GM18870 (cell line): Measurements from ENCODE around the gene AKAP7.

ENCODE experiments used
- ATAC-seq: cut with Tn5 transposase; IDR thresholded peaks from one replicate; pipeline ENCODE4 v1.9.1; 2021; ENCODE audit warnings: moderate library complexity; ENCODE audit not compliant: unreplicated experiment

AKAP7 gene

GRCh38 chr6:131132360-131132759 lies 2.9 kb upstream of the AKAP7 start:
- no peak for ATAC-seq

- ATAC-seq, result no peak
Observed at GRCh38 chr6:131134220-131134979, 867 bp upstream of the AKAP7 start.

DNA sequence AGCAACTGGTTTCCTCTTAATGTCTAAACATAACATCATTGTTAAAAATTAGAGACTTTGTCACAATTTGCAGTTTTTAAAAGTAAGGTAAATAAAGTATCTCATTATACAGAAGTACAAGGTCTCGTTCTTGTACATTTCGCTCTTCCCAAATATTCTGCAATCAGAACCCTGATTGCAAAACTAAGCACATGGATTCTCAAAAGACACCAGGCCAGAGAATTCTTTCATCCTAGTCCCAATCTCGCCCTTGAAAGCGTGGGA lies 355 bp upstream of the AKAP7 start:
- no peak for ATAC-seq

DNA sequence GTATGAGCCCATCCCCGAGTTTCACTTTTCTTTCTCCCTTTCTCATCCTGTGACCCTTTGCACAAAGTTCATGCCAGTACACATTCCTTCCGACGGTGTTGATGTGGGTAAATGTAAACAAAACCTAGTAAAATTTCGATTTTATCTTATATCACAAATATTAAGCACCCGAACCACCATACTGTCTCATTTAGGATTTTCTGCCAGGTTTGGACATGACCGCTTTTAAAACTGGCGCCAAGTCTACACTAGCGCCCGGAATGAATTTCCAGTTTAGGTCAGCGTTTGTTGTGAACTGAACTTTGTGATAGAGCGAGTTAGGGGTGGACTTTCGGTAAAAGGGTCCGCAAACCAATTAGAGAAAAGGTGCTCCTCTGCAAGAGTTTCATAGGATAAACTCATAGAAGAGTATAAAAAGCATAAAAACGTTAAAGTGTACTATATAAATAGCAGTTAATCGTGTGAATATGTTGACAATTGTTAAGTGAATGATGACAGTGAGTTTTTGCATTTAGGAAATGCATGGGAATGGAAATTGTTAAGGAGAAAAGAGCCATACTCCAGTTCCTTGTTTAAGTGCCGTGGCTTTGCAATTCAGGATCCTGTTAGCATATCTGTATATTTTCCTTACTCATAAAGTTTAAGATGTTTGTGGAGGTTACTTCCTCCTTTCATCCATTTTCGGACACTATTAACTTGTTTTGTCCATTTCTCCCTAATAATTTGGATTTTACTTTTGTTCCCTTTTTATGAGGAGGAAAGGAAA lies 937 bp downstream of the AKAP7 start:
- no peak for ATAC-seq

GRCh38 chr6:131139599-131139998 lies 4.3 kb downstream of the AKAP7 start:
- ATAC-seq, result no peak

- no peak for ATAC-seq
Observed at GRCh38 chr6:131143319-131143718, 8.1 kb downstream of the AKAP7 start.

DNA sequence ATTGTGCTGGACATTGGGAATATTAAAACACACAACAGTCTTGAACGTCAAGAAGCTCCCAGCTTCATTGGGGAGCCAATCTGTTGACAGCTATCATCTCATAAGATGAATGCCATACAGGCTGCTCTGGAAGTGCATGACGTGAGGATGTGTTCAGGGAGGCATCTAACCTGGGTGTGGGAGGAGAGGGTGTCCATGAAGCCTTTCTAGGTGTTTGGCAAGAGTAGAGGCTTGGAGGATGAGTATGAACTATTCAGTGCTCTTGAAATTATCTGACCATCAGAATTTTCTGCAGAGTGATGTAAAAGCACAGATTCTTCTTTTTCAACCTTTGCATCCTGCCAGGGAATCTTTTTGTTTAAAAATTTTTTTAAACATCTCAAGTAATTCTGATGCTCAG lies 11.6 kb downstream of the AKAP7 start:
- ATAC-seq, result no peak

DNA sequence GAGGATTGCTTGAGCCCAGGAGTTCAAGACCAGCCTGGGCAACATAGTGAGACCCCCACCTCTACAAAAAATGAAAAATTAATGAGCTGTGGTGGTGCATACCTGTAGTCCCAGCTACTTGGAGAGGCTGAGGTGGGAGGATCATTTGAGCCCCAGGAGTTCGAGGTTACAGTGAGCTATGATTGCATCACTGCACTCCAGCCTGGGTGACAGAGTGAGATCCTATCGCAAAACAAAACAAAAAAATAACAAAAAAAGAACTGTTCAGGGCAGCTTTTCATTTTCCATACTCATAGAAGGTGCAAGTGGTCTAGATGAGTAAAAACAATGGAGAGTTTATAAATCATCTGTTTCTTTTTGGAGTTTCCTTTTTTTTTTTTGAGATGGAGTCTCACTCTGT lies 21.1 kb downstream of the AKAP7 start:
- ATAC-seq, result no peak

DNA sequence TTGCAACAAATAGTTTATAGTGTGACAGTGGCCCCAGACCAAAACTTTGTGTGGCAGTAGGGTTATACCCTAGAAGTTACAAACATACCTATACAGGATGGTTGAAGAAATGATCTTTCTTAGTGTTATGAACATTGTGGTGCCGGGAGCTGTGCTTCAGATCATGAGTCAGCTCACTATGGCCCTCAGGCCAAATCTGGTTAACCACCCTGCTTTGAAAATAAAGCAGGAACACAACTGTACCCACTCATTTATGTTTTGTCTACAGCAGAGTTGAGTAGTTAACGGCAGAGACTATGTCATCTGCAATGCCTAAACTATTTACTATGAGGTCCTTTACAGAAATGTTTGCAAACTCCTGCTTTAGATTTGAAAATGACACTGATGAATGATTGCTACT lies 24.3 kb downstream of the AKAP7 start:
- no peak for ATAC-seq

- no peak for ATAC-seq
Observed at GRCh38 chr6:131160254-131160758, 25.0 kb downstream of the AKAP7 start.

DNA sequence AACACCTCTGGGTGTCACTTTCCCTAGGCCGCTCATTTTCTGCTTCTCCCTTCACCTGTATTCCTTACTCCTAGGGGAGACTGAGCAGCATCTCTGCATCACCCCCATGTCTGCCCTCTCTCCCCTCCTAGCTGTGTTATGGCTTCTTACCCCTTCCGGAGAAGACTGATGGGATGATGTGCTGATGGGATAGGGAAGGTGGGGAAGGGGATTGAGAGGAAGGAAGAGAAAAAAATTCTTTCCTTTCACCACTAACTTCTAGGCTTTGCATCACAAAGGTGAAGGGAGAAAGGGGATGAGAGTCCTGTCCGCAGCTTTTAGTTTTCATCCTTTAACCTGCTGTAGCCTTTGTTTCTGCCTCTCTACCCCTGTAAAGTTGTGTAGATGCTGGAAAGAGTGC lies 26.7 kb downstream of the AKAP7 start:
- no peak for ATAC-seq

DNA sequence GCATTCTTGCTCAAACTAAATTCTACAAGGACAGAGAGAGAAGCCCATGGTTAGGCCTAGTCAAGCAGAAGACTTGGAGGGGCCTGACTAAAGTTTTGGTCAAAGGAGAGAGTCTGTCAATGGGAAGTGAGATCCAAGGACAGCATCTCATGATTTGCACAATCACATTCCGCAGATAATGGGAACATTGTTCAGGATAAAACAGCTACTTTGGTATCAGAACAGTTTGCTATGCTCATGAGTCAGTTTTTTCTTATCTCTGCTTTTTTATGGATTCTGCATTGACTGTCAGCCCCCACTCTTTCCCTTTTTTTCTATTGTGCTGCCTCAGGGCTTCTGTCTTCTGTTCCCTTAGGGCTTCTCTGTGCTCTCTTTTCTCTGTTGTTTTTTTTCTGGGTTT lies 28.6 kb downstream of the AKAP7 start:
- no peak for ATAC-seq

DNA sequence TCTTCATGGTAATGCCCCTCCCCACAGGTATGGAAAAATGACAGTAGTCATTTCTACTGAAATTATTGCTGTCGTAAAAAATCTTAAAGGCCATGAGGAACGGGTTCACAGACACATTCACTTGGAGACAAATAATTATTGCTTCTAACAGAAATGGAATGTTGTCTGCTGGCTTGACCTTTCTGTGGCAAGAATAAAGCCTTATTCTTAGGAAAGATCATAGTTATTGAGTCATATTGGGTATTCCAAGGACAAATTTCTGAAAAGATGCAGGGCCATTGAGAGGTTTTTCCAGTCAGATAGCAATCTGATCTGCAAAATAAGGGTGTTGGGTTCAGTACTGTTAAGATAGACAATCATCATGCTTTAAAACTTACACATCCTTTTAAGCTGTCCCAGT lies 29.2 kb downstream of the AKAP7 start:
- no peak for ATAC-seq

GRCh38 chr6:131167773-131168172 lies 32.5 kb downstream of the AKAP7 start:
- no peak for ATAC-seq

- ATAC-seq, result no peak
Observed at GRCh38 chr6:131169613-131170012, 34.3 kb downstream of the AKAP7 start.

DNA sequence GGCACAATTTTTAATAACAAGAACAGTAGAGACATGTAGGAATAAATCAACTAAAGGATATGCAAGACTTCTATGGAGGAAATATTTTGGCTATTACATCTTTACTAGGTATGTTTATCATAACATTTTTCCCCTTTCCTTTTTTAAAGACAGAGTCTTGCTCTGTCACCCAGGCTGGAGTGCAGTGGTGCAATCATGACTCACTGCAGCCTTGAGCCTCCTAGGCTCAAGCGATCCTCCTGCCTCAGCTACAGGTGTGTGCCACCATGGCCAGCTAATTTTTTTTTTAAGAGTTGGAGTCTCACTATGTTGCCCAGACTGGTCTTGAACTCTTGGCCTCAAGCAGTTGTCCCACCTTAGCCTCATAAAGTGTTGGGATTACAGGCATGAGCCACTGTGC lies 37.0 kb downstream of the AKAP7 start:
- ATAC-seq, result no peak

DNA sequence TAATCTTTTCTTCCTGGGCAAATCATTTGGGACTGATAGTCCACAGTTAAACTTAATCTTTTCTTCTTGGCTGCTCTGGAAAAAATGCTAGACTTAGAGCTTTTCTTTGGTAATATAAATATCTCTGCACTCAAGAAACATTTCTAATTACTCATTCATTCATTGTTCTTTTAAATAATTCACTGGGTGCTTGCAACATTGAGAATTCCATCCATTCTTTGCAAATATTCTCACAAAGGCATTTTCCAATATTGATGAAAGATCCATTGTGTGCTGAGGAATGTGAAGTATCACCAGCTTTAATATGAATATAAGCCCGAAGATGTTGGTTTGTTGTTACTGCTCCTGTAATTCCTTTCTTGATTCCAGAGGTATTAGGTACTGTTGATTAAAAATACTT lies 38.4 kb downstream of the AKAP7 start:
- ATAC-seq, result no peak

GRCh38 chr6:131175564-131175963 lies 40.3 kb downstream of the AKAP7 start:
- no peak for ATAC-seq

- ATAC-seq, result no peak
Observed at GRCh38 chr6:131177996-131178395, 42.7 kb downstream of the AKAP7 start.

- ATAC-seq, result peak; percentile 43
Observed at GRCh38 chr6:131182991-131183425, 47.7 kb downstream of the AKAP7 start.

GRCh38 chr6:131183427-131184095 lies 48.3 kb downstream of the AKAP7 start:
- no peak for ATAC-seq

DNA sequence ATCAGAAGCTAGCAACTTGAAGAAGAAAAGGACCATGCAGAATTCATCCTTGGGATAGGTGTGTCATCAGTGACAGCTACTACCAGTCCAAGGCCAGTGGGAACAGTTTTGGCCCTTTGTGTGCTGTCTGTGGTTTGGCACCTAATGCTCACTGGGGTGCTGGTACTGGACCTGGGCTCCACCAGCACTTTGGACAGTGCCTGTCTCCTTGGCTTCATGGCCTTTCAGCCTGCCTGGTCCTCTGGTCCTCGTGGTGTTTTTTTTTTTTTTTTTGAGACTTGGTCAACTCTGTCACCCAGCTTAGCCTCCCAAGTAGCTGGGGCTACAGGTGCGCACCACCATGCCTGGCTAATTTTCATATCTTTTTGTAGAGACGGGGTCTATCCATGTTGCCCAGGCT lies 56.3 kb downstream of the AKAP7 start:
- ATAC-seq, result no peak
